GM23338 (cell line): ENCODE measurements around the gene ANKMY2. TPM values are rescaled to one million over a fixed set of nuclear protein-coding genes. Genes with fewer than 3 reads are reported as not detected.
"Not testable (repeated sequence)": the region's sequence is repeated elsewhere in the genome, so short reads cannot be mapped to it uniquely, and the experiment has no call there.

Experiments
- ATAC-seq: fragments of 200-7000 bp; cut with Tn5 transposase; 3 replicates; pipeline ENCODE4 v1.9.1; 2020
- DNase-seq: peaks from one replicate; pipeline ENCODE4 v3.0.0-alpha.2; 2015; ENCODE audit warnings: low spot score
- H2AFZ ChIP-seq: fragments of 200-600 bp; sonication (generic); 2 replicates; pipeline ENCODE4 v1.8.0; 2016; ENCODE audit warnings: antibody characterized with exemption, mild to moderate bottlenecking, moderate library complexity
- H3F3A ChIP-seq: fragments of 200-600 bp; sonication (generic); replicated peaks from 2 replicates; pipeline ENCODE4 v1.8.0; 2017; ENCODE audit warnings: antibody characterized with exemption, mixed run types, low read depth
- H3K27ac ChIP-seq: fragments of 200-600 bp; sonication (generic); 2 replicates; pipeline ENCODE4 v1.6.1; 2016; ENCODE audit warnings: low read depth
- H3K27me3 ChIP-seq: fragments of 200-600 bp; sonication (generic); 2 replicates; pipeline ENCODE4 v1.8.0; 2016; ENCODE audit warnings: mild to moderate bottlenecking, mixed run types, moderate library complexity; ENCODE audit not compliant: insufficient read depth
- H3K36me3 ChIP-seq: fragments of 200-600 bp; sonication (generic); 2 replicates; pipeline ENCODE4 v1.8.0; 2016; ENCODE audit warnings: mild to moderate bottlenecking; ENCODE audit not compliant: insufficient read depth
- H3K4me1 ChIP-seq: fragments of 200-600 bp; sonication (generic); 2 replicates; pipeline ENCODE4 v1.8.0; 2016; ENCODE audit warnings: mild to moderate bottlenecking, moderate library complexity; ENCODE audit not compliant: insufficient read depth
- H3K4me2 ChIP-seq: fragments of 200-600 bp; sonication (generic); 2 replicates; pipeline ENCODE4 v1.7.1; 2017; ENCODE audit warnings: mixed run types
- H3K4me3 ChIP-seq: fragments of 200-600 bp; sonication (generic); 2 replicates; pipeline ENCODE4 v1.6.1; 2016; ENCODE audit warnings: mixed run types
- H3K79me2 ChIP-seq: fragments of 200-600 bp; sonication (generic); replicated peaks from 2 replicates; pipeline ENCODE4 v1.8.0; 2017; ENCODE audit warnings: mild to moderate bottlenecking; ENCODE audit not compliant: insufficient read depth
- H3K9me2 ChIP-seq: fragments of 200-600 bp; sonication (generic); 2 replicates; pipeline ENCODE4 v1.8.0; 2017; ENCODE audit not compliant: insufficient read depth
- H4K20me1 ChIP-seq: fragments of 200-600 bp; sonication (generic); replicated peaks from 2 replicates; pipeline ENCODE4 v1.8.0; 2017; ENCODE audit warnings: mild to moderate bottlenecking; ENCODE audit not compliant: insufficient read depth
- H3K27ac Mint-ChIP-seq: 2 replicates; pipeline ENCODE4 v1.8.0; 2020; ENCODE audit warnings: inconsistent platforms, mild to moderate bottlenecking, moderate library complexity, mixed read lengths
- H3K27me3 Mint-ChIP-seq: 3 replicates; pipeline ENCODE4 v1.8.0; 2022; ENCODE audit warnings: low read depth, mild to moderate bottlenecking, moderate library complexity, mixed read lengths, inconsistent platforms; ENCODE audit not compliant: insufficient read depth, poor library complexity
- H3K36me3 Mint-ChIP-seq: 3 replicates; pipeline ENCODE4 v1.8.0; 2021; ENCODE audit warnings: low read depth, mild to moderate bottlenecking, inconsistent platforms, moderate library complexity, mixed read lengths
- H3K4me1 Mint-ChIP-seq: 3 replicates; pipeline ENCODE4 v1.8.0; 2020; ENCODE audit warnings: mild to moderate bottlenecking, inconsistent platforms, mixed read lengths
- H3K4me3 Mint-ChIP-seq: 3 replicates; pipeline ENCODE4 v1.8.0; 2021; ENCODE audit warnings: moderate library complexity, mild to moderate bottlenecking, inconsistent platforms, mixed read lengths
- H3K9me3 Mint-ChIP-seq: 3 replicates; pipeline ENCODE4 v1.8.0; 2020; ENCODE audit warnings: moderate library complexity, mild to moderate bottlenecking, inconsistent platforms, mixed read lengths
- ETS1 ChIP-seq: IDR thresholded peaks from 2 replicates; pipeline ENCODE4 v1.6.1; 2016; ENCODE audit warnings: antibody characterized with exemption
- EZH2 ChIP-seq: fragments of 200-600 bp; sonication (generic); IDR thresholded peaks from one replicate; pipeline ENCODE4 v1.8.0; 2017; ENCODE audit warnings: antibody characterized with exemption, mild to moderate bottlenecking, low read depth; ENCODE audit not compliant: unreplicated experiment
- REST ChIP-seq: IDR thresholded peaks from one replicate; pipeline ENCODE4 v1.6.1; 2018; ENCODE audit warnings: antibody characterized with exemption; ENCODE audit not compliant: unreplicated experiment
- STAT1 ChIP-seq: IDR thresholded peaks from one replicate; pipeline ENCODE4 v1.6.1; 2016; ENCODE audit warnings: antibody characterized with exemption; ENCODE audit not compliant: unreplicated experiment
- ZNF114 ChIP-seq: fragments of 250-450 bp; sonication (Bioruptor Pico); IDR thresholded peaks from 2 replicates; pipeline ENCODE4 v1.5.0; 2020; ENCODE audit warnings: mild to moderate bottlenecking, moderate library complexity
- polyA plus RNA-seq: library from polyadenylated mRNA; unstranded; fragments of >200 nt; fragmentation: Nextera tagmentation; extraction: Ambion mirVana; gene quantifications from 2 replicates; pipeline ENCODE4 v1.2.1, GENCODE V29; 2016
- total RNA-seq: library from RNA; depleted of rRNA; stranded (reverse); fragments of >200 nt; shearing (Covaris generic); gene quantifications from 2 replicates; pipeline ENCODE4 v1.2.3, GENCODE V29; 2014

Gene ANKMY2
- total and polyA plus RNA-seq, 2 experiments from 2014 or later: 4.4 to 9.5 TPM

GRCh38 chr7:16660702-16661464 is 15.3 kb upstream of the ANKMY2 start:
- H3K9me2 ChIP-seq: no peaks in the 10 kb centered on the region
- no peak overlapping the region for H3K27ac Mint-ChIP-seq
- H3K27me3 Mint-ChIP-seq: peaks cover 1% of the 10 kb centered on the region
- no peaks in the 10 kb centered on the region for H3K27me3 ChIP-seq
- peaks cover 44% of the 10 kb centered on the region for H3K4me1 Mint-ChIP-seq
- ATAC-seq (no peak), DNase-seq (no peak)
- peaks cover 19% of the 10 kb centered on the region; the same call in 1 of the 2 replicates for H4K20me1 ChIP-seq
- H3K4me3 Mint-ChIP-seq: no peak overlapping the region
- peaks cover 7% of the 10 kb centered on the region for H3K36me3 Mint-ChIP-seq
- TF ChIP-seq REST: no peak
- TF ChIP-seq STAT1: no peak
- no peak for TF ChIP-seq ETS1
- no peak for TF ChIP-seq ZNF114
- no peak for TF ChIP-seq EZH2
- peaks cover 43% of the 10 kb centered on the region for H3K4me1 ChIP-seq
- no peak overlapping the region for H3K27ac ChIP-seq
- H3K79me2 ChIP-seq: peaks cover 97% of the 10 kb centered on the region
- H3F3A ChIP-seq: no peaks in the 10 kb centered on the region
- H3K4me2 ChIP-seq: 0 out of 2 replicates have a peak overlapping the region, but pooled peaks have one; percentile 15
- H3K9me3 Mint-ChIP-seq: no peaks in the 10 kb centered on the region
- H3K4me3 ChIP-seq: no peak overlapping the region
- H2AFZ ChIP-seq: no peak overlapping the region
- H3K36me3 ChIP-seq: no peaks in the 10 kb centered on the region

GRCh38 chr7:16659854-16660497 is 14.4 kb upstream of the ANKMY2 start:
- H3K27me3 Mint-ChIP-seq, H3K36me3 Mint-ChIP-seq, H3K9me2 ChIP-seq, H3K9me3 Mint-ChIP-seq, H3K36me3 ChIP-seq, H3K27ac ChIP-seq, H3K4me3 Mint-ChIP-seq, ATAC-seq, H2AFZ ChIP-seq, H3F3A ChIP-seq, DNase-seq, H3K27me3 ChIP-seq, H3K4me3 ChIP-seq: not testable (repeated sequence)
- peaks cover 43% of the 10 kb centered on the region for H3K4me1 ChIP-seq
- H3K27ac Mint-ChIP-seq: peak overlapping the region; percentile 78; the same call in 1 of the 2 replicates
- 0 out of 2 replicates have a peak overlapping the region, but pooled peaks have one; percentile 42 for H3K4me2 ChIP-seq
- H3K79me2 ChIP-seq: peaks cover 100% of the 10 kb centered on the region
- H3K4me1 Mint-ChIP-seq: peaks cover 48% of the 10 kb centered on the region
- H4K20me1 ChIP-seq: peaks cover 25% of the 10 kb centered on the region
